Bronchial epithelial cell (primary cell): Measurements from ENCODE around the gene MAL. TPM values are rescaled to one million over a fixed set of nuclear protein-coding genes. Genes with fewer than 3 reads are reported as not detected.

Experiments
- DNase-seq: peaks from one replicate; pipeline ENCODE4 v3.0.0-alpha.2; 2010; ENCODE audit warnings: low read depth
- FAIRE-seq: peaks from 2 replicates; lab custom pipeline; 2011; peaks lifted over from hg19 to GRCh38; lab: Jason Lieb, UNC
- H3K27me3 ChIP-seq: 2 replicates; pipeline ENCODE4 v1.5.1; 2011; ENCODE audit warnings: low read length; ENCODE audit not compliant: control insufficient read depth, insufficient read depth
- H3K36me3 ChIP-seq: 2 replicates; pipeline ENCODE4 v1.5.1; 2011; ENCODE audit warnings: low read length; ENCODE audit not compliant: control insufficient read depth, insufficient read depth
- H3K4me3 ChIP-seq: 2 replicates; pipeline ENCODE4 v1.5.1; 2011; ENCODE audit warnings: mild to moderate bottlenecking, low read depth, low read length, control low read depth
- CTCF ChIP-seq: IDR thresholded peaks from 2 replicates; pipeline ENCODE4 v1.5.1; 2011; ENCODE audit warnings: mild to moderate bottlenecking, moderate library complexity, low read length, control low read depth, inconsistent platforms; ENCODE audit not compliant: insufficient read depth, severe bottlenecking
- total RNA-seq: library from RNA; depleted of rRNA; stranded (reverse); fragments of >200 nt; gene quantifications from 2 replicates; pipeline ENCODE4 v1.2.1, GENCODE V29; 2014

The MAL gene
- 1.1 and 11.0 TPM in 2 replicates for total RNA-seq

DNA sequence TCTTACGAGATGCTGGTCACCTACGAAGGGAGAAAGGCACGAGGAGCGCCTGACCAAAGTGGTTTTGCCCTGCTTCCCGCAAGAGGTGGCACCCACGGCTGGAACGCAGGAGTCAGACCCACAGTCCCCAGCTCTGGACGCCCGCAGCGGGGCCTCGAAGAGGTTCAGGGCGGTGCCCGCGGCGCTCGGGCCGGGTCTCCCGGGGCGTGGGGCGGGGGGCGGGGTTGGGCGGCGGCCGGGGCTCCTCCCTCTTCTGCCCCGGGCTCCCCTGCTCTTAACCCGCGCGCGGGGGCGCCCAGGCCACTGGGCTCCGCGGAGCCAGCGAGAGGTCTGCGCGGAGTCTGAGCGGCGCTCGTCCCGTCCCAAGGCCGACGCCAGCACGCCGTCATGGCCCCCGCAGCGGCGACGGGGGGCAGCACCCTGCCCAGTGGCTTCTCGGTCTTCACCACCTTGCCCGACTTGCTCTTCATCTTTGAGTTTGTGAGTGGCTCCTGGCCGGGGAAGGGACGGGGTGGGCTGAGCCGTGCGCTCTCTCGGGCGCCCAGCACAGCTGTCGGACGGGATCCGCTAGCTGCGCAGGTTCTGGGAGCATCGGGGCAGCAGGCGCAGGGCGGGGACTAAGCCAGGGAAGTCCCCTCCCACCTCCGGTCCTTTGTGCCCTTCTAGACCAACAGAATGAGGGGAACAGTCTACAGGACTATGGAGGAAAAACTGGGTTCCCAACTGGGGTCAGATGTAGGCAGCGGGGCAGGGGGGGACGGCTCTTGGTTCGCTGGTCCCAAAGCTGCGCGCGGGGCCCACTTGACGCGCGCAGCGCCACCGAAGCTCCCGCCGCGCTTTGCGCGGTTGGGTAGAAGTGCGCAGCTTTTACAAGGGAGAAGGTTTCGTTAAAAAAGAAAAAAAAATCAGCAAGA lies at the start of gene MAL:
TSS of gene MAL (plus strand) at position 303 of the 914 bp plus-strand sequence. CDS start at position 388, 85 bp downstream.
- no peak for TF ChIP-seq CTCF
- FAIRE-seq: no peak
- Histone ChIP-seq H3K27me3 (peaks cover 31% of the 10 kb centered on the region), H3K36me3 (no peaks in the 10 kb centered on the region), H3K4me3 (no peak within 1 kb of the TSS)
- DNase-seq: no peak

- TF ChIP-seq CTCF: no peak
- Histone ChIP-seq H3K27me3 (no peaks in the 10 kb centered on the region), H3K36me3 (no peaks in the 10 kb centered on the region), H3K4me3 (no peak overlapping the region)
- no peak for DNase-seq
- no peak for FAIRE-seq
These were observed 47.7 kb upstream of the MAL start for GRCh38 chr2:94977826-94978225.

GRCh38 chr2:94978917-94979316 lies 46.6 kb upstream of the MAL start:
- no peak for FAIRE-seq
- no peak for DNase-seq
- TF ChIP-seq CTCF: no peak
- no peaks in the 10 kb centered on the region for H3K36me3 ChIP-seq
- H3K4me3 ChIP-seq: no peak overlapping the region
- H3K27me3 ChIP-seq: no peaks in the 10 kb centered on the region

GRCh38 chr2:94979406-94980375 lies 45.8 kb upstream of the MAL start:
- no peak for DNase-seq
- Histone ChIP-seq H3K36me3 (no peaks in the 10 kb centered on the region), H3K27me3 (no peaks in the 10 kb centered on the region), H3K4me3 (no peak overlapping the region)
- no peak for TF ChIP-seq CTCF
- FAIRE-seq: no peak

DNA sequence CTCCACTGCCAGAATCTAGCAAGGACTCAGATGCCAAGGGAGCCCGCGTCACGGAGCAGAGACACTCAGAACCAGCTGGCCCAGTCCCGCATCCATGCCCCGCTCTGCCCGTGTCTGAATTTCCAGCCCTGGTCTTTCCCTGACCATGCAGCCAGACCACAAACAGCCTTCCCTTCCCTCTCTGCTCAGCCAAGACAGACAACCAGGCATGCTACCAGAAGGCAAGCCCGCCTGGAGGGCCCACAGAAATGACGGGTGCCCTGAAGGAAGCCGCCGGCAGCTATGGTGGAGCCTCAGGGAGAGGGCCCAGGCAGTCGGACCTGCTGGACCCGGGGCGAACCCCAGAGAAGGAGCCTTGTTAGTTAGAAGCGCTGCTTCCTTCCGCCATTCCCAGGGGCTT lies 45.1 kb upstream of the MAL start:
- DNase-seq: no peak
- Histone ChIP-seq H3K4me3 (no peak overlapping the region), H3K36me3 (no peaks in the 10 kb centered on the region), H3K27me3 (no peaks in the 10 kb centered on the region)
- TF ChIP-seq CTCF: no peak
- FAIRE-seq: no peak
